Transverse colon (tissue), 4 donors: Measurements from ENCODE around the gene RAB25. TPM values are rescaled to one million over a fixed set of nuclear protein-coding genes. Genes with fewer than 3 reads are reported as not detected.

ENCODE experiments used
- DNase-seq: peaks from one replicate; pipeline ENCODE4 v3.0.0-alpha.2; 2019
- H3K27ac ChIP-seq, 4 donors: fragments of 200-600 bp; sonication (generic); 2 replicates each; pipeline ENCODE4 v1.5.1; 2016 to 2018; ENCODE audit warnings: inconsistent platforms in 4 of 4
- H3K27me3 ChIP-seq: fragments of 200-600 bp; sonication (generic); 2 replicates; pipeline ENCODE4 v1.5.1; 2017; ENCODE audit warnings: inconsistent platforms
- H3K36me3 ChIP-seq, 4 donors: fragments of 200-600 bp; sonication (generic); 2 replicates each; pipeline ENCODE4 v1.5.1; 2017 to 2019; ENCODE audit warnings: inconsistent platforms in 4 of 4
- H3K4me1 ChIP-seq, 4 donors: fragments of 200-600 bp; sonication (generic); 2 replicates each; pipeline ENCODE4 v1.5.1; 2017 to 2020; ENCODE audit warnings: inconsistent platforms in 4 of 4
- H3K4me3 ChIP-seq, 4 donors: fragments of 200-600 bp; sonication (generic); 1 replicate in 1 of 4; 2 replicates in 3 of 4; pipeline versions ENCODE4 v1.5.1 to v1.6.1; 2017 to 2019; ENCODE audit warnings: inconsistent platforms in 4 of 4
- H3K9me3 ChIP-seq, 2 donors: fragments of 200-600 bp; sonication (generic); 2 replicates each; pipeline ENCODE4 v1.5.1; 2017 to 2019; ENCODE audit warnings: inconsistent platforms in 2 of 2
- CTCF ChIP-seq, 5 experiments: fragments of 200-600 bp in 3 of 5; fragments of 450-650 bp in 2 of 5; sonication (generic) in 3 of 5; IDR thresholded peaks; 1 replicate in 2 of 5; 2 replicates in 3 of 5; pipeline ENCODE4 v1.5.1; 2016 to 2017; ENCODE audit warnings: antibody characterized with exemption in 5 of 5, inconsistent platforms in 3 of 5, mild to moderate bottlenecking in 2 of 5, moderate library complexity in 1 of 5
- EP300 ChIP-seq: sonication (generic); formaldehyde crosslinking; IDR thresholded peaks from one replicate; pipeline ENCODE4 v1.6.1; 2017; ENCODE audit warnings: antibody characterized with exemption, low read depth
- POLR2A ChIP-seq: fragments of 450-650 bp; IDR thresholded peaks from one replicate; pipeline ENCODE4 v1.6.1; 2016; ENCODE audit warnings: antibody characterized with exemption, mild to moderate bottlenecking, moderate library complexity
- POLR2AphosphoS5 ChIP-seq, 3 donors: sonication (generic); formaldehyde crosslinking; IDR thresholded peaks; one replicate each; pipeline ENCODE4 v1.6.1; 2016; ENCODE audit warnings: antibody characterized with exemption in 3 of 3
- WGBS, 2 donors: methylation state at CpG; one replicate each; pipeline ENCODE4 v1.1.5; 2018; ENCODE audit warnings: low coverage in 1 of 2; 5-methylcytosine and 5-hydroxymethylcytosine counted together
- in situ Hi-C, 4 donors: fragments of 200-750 bp; cut with MboI; loops; one replicate each; pipeline versions ENCODE4 v1.15.0 to v1.15.1; 2017; ENCODE audit warnings: low sequenced_read_pairs in 3 of 4, low pct_ligation_motif_present in 1 of 4, low pct_unique_long_range_greater_than_20kb in 1 of 4
- intact Hi-C: fragments of 100-400 bp; cut with DNase I; formaldehyde crosslinking; loops from one replicate; pipeline ENCODE4 v1.15.1; 2023; ENCODE audit warnings: low total_unique reads
- total RNA-seq, 4 donors: library from RNA; depleted of rRNA; stranded (reverse); fragments of >200 nt; gene quantifications; one replicate each; pipeline ENCODE4 v1.1.0, GENCODE V29; 2016

RAB25 gene
- total RNA-seq, 4 donors from 2014 or later, result 140 to 213 (median 174) TPM

- TF ChIP-seq POLR2AphosphoS5 (IDR thresholded peaks at IDR 0.05), result no peak
- TF ChIP-seq CTCF (IDR thresholded peaks at IDR 0.05), result no peak
- TF ChIP-seq POLR2A, result no peak
- no peak for TF ChIP-seq EP300
- in situ Hi-C loops, result no loop called here
- Histone ChIP-seq H3K9me3 (no peaks in the 10 kb centered on the region), H3K27me3 (no peaks in the 10 kb centered on the region), H3K4me1 (peaks cover 0 to 11% (median 0%) of the 10 kb centered on the region in 4 donors), H3K36me3 (peaks cover 0 to 3% (median 0%) of the 10 kb centered on the region in 4 donors), H3K27ac (no peak overlapping the region), H3K4me3 (no peak overlapping the region)
- no peak for DNase-seq
- intact Hi-C loops, result no loop called here
- 97% methylated on average over 2 of the region's 2 CpGs; no CpG with 5 or more reads in 1 of the 2 donors for WGBS, 2 donors
These were observed 3.7 kb downstream of the RAB25 start for GRCh38 chr1:156064615-156065014.

DNA sequence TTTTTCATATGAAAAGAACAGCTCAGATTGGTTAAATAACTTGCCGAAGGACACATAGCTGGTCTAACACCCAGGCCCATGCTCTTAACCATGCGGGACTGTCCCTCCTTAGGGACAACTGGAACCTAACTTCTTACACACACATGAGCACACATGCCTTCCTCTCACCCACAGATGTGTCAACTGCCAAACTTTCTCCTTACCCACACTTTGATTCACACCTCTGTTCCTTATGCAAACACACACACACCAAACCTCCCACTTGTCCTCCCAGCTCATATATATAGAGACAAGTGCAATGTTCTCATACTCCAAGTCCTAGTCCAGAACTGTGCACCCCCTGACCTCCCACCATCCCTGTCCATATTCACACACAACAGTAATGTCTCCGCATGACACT, 4.3 kb downstream of the RAB25 start:
- Histone ChIP-seq H3K27me3 (no peaks in the 10 kb centered on the region), H3K4me3 (no peak overlapping the region), H3K9me3 (no peaks in the 10 kb centered on the region), H3K36me3 (peaks cover 0 to 8% (median 0%) of the 10 kb centered on the region in 4 donors), H3K27ac (no peak overlapping the region), H3K4me1 (peaks cover 0 to 11% (median 0%) of the 10 kb centered on the region in 4 donors)
- whole genome bisulfite sequencing, 2 donors, result 79 to 100% methylated on average over 1 to 3 of the region's 3 CpGs
- intact Hi-C loops (no loop called here), in situ Hi-C loops (no loop called here)
- TF ChIP-seq POLR2A (no peak), EP300 (no peak), CTCF (IDR thresholded peaks at IDR 0.05) (no peak), POLR2AphosphoS5 (IDR thresholded peaks at IDR 0.05) (no peak)
- no peak for DNase-seq

DNA sequence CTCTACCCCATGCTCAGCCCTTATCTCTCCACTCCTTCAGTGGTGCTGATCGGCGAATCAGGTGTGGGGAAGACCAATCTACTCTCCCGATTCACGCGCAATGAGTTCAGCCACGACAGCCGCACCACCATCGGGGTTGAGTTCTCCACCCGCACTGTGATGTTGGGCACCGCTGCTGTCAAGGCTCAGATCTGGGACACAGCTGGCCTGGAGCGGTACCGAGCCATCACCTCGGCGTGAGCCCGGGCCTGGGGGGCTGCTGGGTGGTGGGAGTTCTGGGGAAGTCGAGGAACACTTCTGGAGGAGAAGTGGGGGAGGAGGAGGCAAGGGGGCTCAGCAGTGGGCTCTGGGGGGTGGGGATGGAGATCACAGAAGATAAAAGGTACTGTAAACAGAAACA, 4.9 kb downstream of the RAB25 start:
- H3K27me3 ChIP-seq, result no peaks in the 10 kb centered on the region
- H3K4me1 ChIP-seq, result peaks cover 0 to 11% (median 0%) of the 10 kb centered on the region in 4 donors
- H3K9me3 ChIP-seq, result no peaks in the 10 kb centered on the region
- WGBS, 2 donors, result 84 to 91% methylated on average over 4 to 16 of the region's 16 CpGs
- intact Hi-C loops, result no loop called here
- in situ Hi-C loops, result no loop called here
- no peak overlapping the region for H3K27ac ChIP-seq
- no peak overlapping the region for H3K4me3 ChIP-seq
- TF ChIP-seq POLR2AphosphoS5 (IDR thresholded peaks at IDR 0.05) (no peak), POLR2A (no peak), CTCF (IDR thresholded peaks at IDR 0.05) (no peak), EP300 (no peak)
- no peak for DNase-seq
- H3K36me3 ChIP-seq, result peaks cover 0 to 8% (median 0%) of the 10 kb centered on the region in 4 donors

DNA sequence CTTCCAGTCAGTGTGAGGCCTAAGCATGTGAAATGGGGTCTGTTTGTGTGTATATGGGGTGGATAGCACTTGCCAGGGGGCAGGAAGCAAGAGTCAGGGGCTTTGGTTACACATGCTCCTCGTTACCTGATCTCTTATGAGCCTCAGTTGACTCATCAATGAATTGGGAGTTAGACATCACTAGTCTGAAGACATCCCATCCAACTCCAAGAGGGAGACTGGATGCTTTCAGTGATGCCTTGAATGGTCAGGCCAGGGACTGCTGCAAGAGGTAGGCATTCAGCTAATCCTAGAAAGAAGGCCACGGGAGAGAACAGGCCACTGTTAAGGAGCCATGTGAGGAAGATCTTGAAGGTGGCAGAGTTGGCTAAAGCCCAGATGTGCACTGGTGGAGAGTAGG, 6.3 kb downstream of the RAB25 start:
- Histone ChIP-seq H3K36me3 (peaks cover 0 to 8% (median 0%) of the 10 kb centered on the region in 4 donors), H3K27me3 (no peaks in the 10 kb centered on the region), H3K4me1 (peaks cover 0 to 11% (median 0%) of the 10 kb centered on the region in 4 donors), H3K9me3 (no peaks in the 10 kb centered on the region), H3K4me3 (no peak overlapping the region), H3K27ac (no peak overlapping the region)
- no peak for DNase-seq
- intact Hi-C loops (no loop called here), in situ Hi-C loops (no loop called here)
- TF ChIP-seq POLR2A (no peak), EP300 (no peak), POLR2AphosphoS5 (IDR thresholded peaks at IDR 0.05) (no peak), CTCF (IDR thresholded peaks at IDR 0.05) (no peak)
- WGBS, 2 donors, result 70 to 85% methylated on average over 2 of the region's 2 CpGs
